ENCODE data around the gene SLC31A2. TPM values are rescaled to one million over a fixed set of nuclear protein-coding genes. Genes with fewer than 3 reads are reported as not detected.
A peak's percentile ranks its signal among the peaks of the same experiment; 100 is the strongest.

Gene SLC31A2
- polyA plus RNA-seq, 1 of the 3 experiments (the other 2 are of a cell fraction), result 6.4 TPM

GRCh38 chr9:113164536-113165300, 13.9 kb downstream of the SLC31A2 start:
- peaks cover 31 to 83% of the 10 kb centered on the region in 2 experiments for H3K36me3 ChIP-seq (replicated peaks in 1 of 2; ENCODE audit: control insufficient read depth in 1 of 2, insufficient read depth in 2 of 2, low read length in 1 of 2)
- no peaks in the 10 kb centered on the region for H3K9me2 ChIP-seq
- H3K9ac ChIP-seq, result no peak overlapping the region
- H3K4me2 ChIP-seq, result no peak overlapping the region
- peak overlapping the region in 1 of 2 experiments; percentile 22; a peak in 2 of 4 replicates for H3K27ac ChIP-seq (ENCODE audit: low read depth in 2 of 2, low read length in 1 of 2)
- H3K79me2 ChIP-seq (ENCODE audit: insufficient read depth), result no peaks in the 10 kb centered on the region
- no peaks in the 10 kb centered on the region for H3F3A ChIP-seq (replicated peaks; ENCODE audit: insufficient read depth)
- TF ChIP-seq EP300 (IDR thresholded peaks at IDR 0.05; ENCODE audit: borderline replicate concordance in 1 of 2, low read depth in 1 of 2, low read length in 1 of 2), result no peak
- H3K27me3 ChIP-seq (ENCODE audit: insufficient read depth), result no peaks in the 10 kb centered on the region
- WGBS (ENCODE audit: low lambda C conversion rate), result 95% methylated on average over 4 of the region's 4 CpGs
- DNase-seq, result peak; percentile 21
- no peaks in the 10 kb centered on the region for H3K9me3 ChIP-seq
- ChIA-PET POLR2A (no interaction called here), CTCF (no interaction called here)
- no peaks in the 10 kb centered on the region for H4K20me1 ChIP-seq (ENCODE audit: insufficient read depth)
- H3K4me1 ChIP-seq (ENCODE audit: control insufficient read depth in 1 of 2, insufficient read depth in 2 of 2, low read depth in 1 of 2, low read length in 1 of 2), result peaks cover 5 to 11% of the 10 kb centered on the region in 2 experiments; a peak in 1 of 4 replicates
- no peak overlapping the region for H2AFZ ChIP-seq (ENCODE audit: low read depth)
- H3K4me3 ChIP-seq (ENCODE audit: low read depth in 2 of 2, low read length in 1 of 2), result no peak overlapping the region

GRCh38 chr9:113166039-113166438, 15.2 kb downstream of the SLC31A2 start:
- Histone ChIP-seq H3F3A (replicated peaks; ENCODE audit: insufficient read depth) (no peaks in the 10 kb centered on the region), H3K9me2 (no peaks in the 10 kb centered on the region), H3K4me2 (no peak overlapping the region), H3K79me2 (ENCODE audit: insufficient read depth) (no peaks in the 10 kb centered on the region), H3K9me3 (no peaks in the 10 kb centered on the region), H3K9ac (no peak overlapping the region), H3K4me3 (ENCODE audit: low read depth in 2 of 2, low read length in 1 of 2) (no peak overlapping the region), H2AFZ (ENCODE audit: low read depth) (no peak overlapping the region), H3K27me3 (ENCODE audit: insufficient read depth) (no peaks in the 10 kb centered on the region), H3K4me1 (ENCODE audit: control insufficient read depth in 1 of 2, insufficient read depth in 2 of 2, low read depth in 1 of 2, low read length in 1 of 2) (peaks cover 5 to 11% of the 10 kb centered on the region in 2 experiments; a peak in 1 of 4 replicates), H4K20me1 (ENCODE audit: insufficient read depth) (no peaks in the 10 kb centered on the region), H3K27ac (ENCODE audit: low read depth in 2 of 2, low read length in 1 of 2) (no peak overlapping the region), H3K36me3 (replicated peaks in 1 of 2; ENCODE audit: control insufficient read depth in 1 of 2, insufficient read depth in 2 of 2, low read length in 1 of 2) (peaks cover 28 to 88% of the 10 kb centered on the region in 2 experiments)
- ChIA-PET POLR2A (no interaction called here), CTCF (interaction anchor here (2.2 kb wide), 1 partner anchor 12 kb away, joined by 5 read pairs; no protein-coding TSS in a partner anchor)
- WGBS (ENCODE audit: low lambda C conversion rate), result 95% methylated on average over 3 of the region's 4 CpGs
- no peak for DNase-seq
- TF ChIP-seq EZH2phosphoT487 (IDR thresholded peaks at IDR 0.05; ENCODE audit: borderline replicate concordance, low read depth), result no peak
- TF ChIP-seq TEAD4 (IDR thresholded peaks at IDR 0.05; ENCODE audit: borderline replicate concordance, insufficient read depth), result no peak
- no peak for TF ChIP-seq USF1 (IDR thresholded peaks at IDR 0.05; ENCODE audit: borderline replicate concordance, low read depth)
- no peak for TF ChIP-seq USF2 (IDR thresholded peaks at IDR 0.05; ENCODE audit: borderline replicate concordance, low read depth, low read length)
- no peak for TF ChIP-seq REST (IDR thresholded peaks at IDR 0.05; ENCODE audit: low read depth, low read length)
- TF ChIP-seq YY1 (IDR thresholded peaks at IDR 0.05; ENCODE audit: low read depth), result no peak
- TF ChIP-seq MEF2A (IDR thresholded peaks at IDR 0.05; ENCODE audit: borderline replicate concordance, low read depth), result no peak
- no peak for TF ChIP-seq RAD21 (IDR thresholded peaks at IDR 0.05; ENCODE audit: low read length)
- no peak for TF ChIP-seq NFIC (IDR thresholded peaks at IDR 0.05; ENCODE audit: borderline replicate concordance)
- TF ChIP-seq RFX5 (IDR thresholded peaks at IDR 0.05; ENCODE audit: low read length), result no peak
- no peak for TF ChIP-seq ZBTB33 (IDR thresholded peaks at IDR 0.05; ENCODE audit: borderline replicate concordance, low read depth)

Measured in SK-N-SH (cell line).